HCT116 (cell line): ENCODE measurements around the gene BRPF3.

ENCODE experiments used
- EZH2phosphoT487 ChIP-seq: fragments of 200-600 bp; IDR thresholded peaks from 2 replicates; pipeline ENCODE4 v1.6.1; 2018; ENCODE audit warnings: antibody characterized with exemption, borderline replicate concordance
- MAX ChIP-seq: IDR thresholded peaks from 2 replicates; pipeline ENCODE4 v1.6.1; 2012
- TF ChIP-seq, protein P1 (sequence below), 3 experiments: fragments of 200-600 bp in 1 of 3; sonication (generic) in 1 of 3; IDR thresholded peaks in 2 of 3; conservative IDR thresholded peaks in 1 of 3; 2 replicates each; pipeline ENCODE4 v1.5.1; 2012 to 2017; ENCODE audit warnings: low read depth in 2 of 3, low read length in 2 of 3, antibody characterized with exemption in 1 of 3, borderline replicate concordance in 1 of 3, control low read depth in 1 of 3, mild to moderate bottlenecking in 1 of 3, mixed read lengths in 1 of 3, mixed run types in 1 of 3, moderate library complexity in 1 of 3; ENCODE audit not compliant: insufficient read depth in 1 of 3

DNA sequence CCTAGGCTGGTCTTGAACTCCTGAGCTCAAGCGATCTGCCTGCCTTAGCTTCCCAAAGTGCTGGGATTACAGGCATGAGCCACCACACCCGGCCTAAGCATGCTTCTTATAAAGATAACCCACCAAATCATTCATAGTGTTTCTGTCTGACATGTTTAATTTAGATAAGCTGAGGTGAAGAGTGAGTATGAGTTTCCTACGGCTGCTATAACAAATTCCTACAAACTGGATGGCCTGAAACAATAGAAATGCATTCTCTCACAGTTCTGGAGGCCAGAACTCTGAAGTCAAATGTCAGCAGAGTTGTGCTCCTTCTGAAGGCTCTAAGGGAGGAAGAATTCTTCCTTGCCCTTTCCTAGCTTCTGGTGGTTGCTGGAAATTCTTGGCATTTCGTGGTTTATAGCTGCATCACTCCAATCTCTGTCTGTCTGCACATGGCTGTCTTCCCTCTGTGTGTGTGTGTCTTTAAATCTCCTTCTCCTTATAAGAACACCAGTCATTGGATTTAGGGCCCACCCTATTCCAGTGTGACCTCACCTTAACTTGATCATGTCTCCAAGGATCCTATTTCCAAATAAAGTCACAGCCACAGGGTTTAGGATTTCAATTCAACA is 36.3 kb upstream of the BRPF3 start:
- TF ChIP-seq, protein P1, sequence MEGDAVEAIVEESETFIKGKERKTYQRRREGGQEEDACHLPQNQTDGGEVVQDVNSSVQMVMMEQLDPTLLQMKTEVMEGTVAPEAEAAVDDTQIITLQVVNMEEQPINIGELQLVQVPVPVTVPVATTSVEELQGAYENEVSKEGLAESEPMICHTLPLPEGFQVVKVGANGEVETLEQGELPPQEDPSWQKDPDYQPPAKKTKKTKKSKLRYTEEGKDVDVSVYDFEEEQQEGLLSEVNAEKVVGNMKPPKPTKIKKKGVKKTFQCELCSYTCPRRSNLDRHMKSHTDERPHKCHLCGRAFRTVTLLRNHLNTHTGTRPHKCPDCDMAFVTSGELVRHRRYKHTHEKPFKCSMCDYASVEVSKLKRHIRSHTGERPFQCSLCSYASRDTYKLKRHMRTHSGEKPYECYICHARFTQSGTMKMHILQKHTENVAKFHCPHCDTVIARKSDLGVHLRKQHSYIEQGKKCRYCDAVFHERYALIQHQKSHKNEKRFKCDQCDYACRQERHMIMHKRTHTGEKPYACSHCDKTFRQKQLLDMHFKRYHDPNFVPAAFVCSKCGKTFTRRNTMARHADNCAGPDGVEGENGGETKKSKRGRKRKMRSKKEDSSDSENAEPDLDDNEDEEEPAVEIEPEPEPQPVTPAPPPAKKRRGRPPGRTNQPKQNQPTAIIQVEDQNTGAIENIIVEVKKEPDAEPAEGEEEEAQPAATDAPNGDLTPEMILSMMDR (IDR thresholded peaks at IDR 0.05 in 2 of 3, conservative IDR thresholded peaks at IDR 0.05 in 1 of 3; ENCODE audit: borderline replicate concordance in 1 of 3, insufficient read depth in 1 of 3, low read depth in 2 of 3, low read length in 2 of 3) = no peak
- TF ChIP-seq MAX (no peak), EZH2phosphoT487 (no peak)
